Activated T-helper 2 cell treated with anti-CD3 and anti-CD28 coated beads, Interferon-gamma antibody, Interleukin-2, Interleukin-4, amounts not matched to agents 10 μg/mL and 5 μg/mL and 100 μg/mL, durations not matched to agents 14 hours and 24 hours and 36 hours (primary cell): Measurements from ENCODE around the gene SEMA3D. TPM values are rescaled to one million over a fixed set of nuclear protein-coding genes. Genes with fewer than 3 reads are reported as not detected.

Experiments
- DNase-seq: peaks from one replicate; pipeline ENCODE4 v3.0.0; 2021; ENCODE audit warnings: low spot score
- H3K27ac Mint-ChIP-seq: one replicate; pipeline ENCODE4 v1.8.0; 2021; ENCODE audit warnings: mixed read lengths
- H3K27me3 Mint-ChIP-seq: one replicate; pipeline ENCODE4 v1.8.0; 2021; ENCODE audit warnings: low read depth, mixed read lengths
- H3K36me3 Mint-ChIP-seq: one replicate; pipeline ENCODE4 v1.8.0; 2021; ENCODE audit warnings: low read depth, mixed read lengths
- H3K4me1 Mint-ChIP-seq: one replicate; pipeline ENCODE4 v1.8.0; 2021; ENCODE audit warnings: low read depth, mixed read lengths
- H3K4me3 Mint-ChIP-seq: one replicate; pipeline ENCODE4 v1.8.0; 2021; ENCODE audit warnings: low read depth, mild to moderate bottlenecking, moderate library complexity, mixed read lengths
- H3K9me3 Mint-ChIP-seq: one replicate; pipeline ENCODE4 v1.8.0; 2021; ENCODE audit warnings: mixed read lengths
- intact Hi-C: fragments of 100-400 bp; cut with micrococcal nuclease; formaldehyde crosslinking; loops from one replicate; pipeline ENCODE4 v1.15.1; 2023
- total RNA-seq: library from RNA; stranded (reverse); gene quantifications from 2 replicates; pipeline ENCODE4 v1.2.3, GENCODE V29; 2022

Gene SEMA3D
- total RNA-seq: 0.09 and 0.11 TPM in 2 replicates

- no peaks in the 10 kb centered on the region for H3K9me3 Mint-ChIP-seq
Measured at GRCh38 chr7:85186521-85187241, at the start of gene SEMA3D. Gene SEMA3D, minus strand, starts transcription at chr7:85187056. Its CDS starts 65,165 bp downstream, at chr7:85121891.

GRCh38 chr7:85234730-85235129 lies 47.9 kb upstream of the SEMA3D start:
- Mint-ChIP-seq H3K9me3 (peaks cover 4% of the 10 kb centered on the region), H3K36me3 (no peaks in the 10 kb centered on the region), H3K4me1 (no peaks in the 10 kb centered on the region), H3K27me3 (no peaks in the 10 kb centered on the region), H3K4me3 (no peak overlapping the region), H3K27ac (no peak overlapping the region)
- intact Hi-C loops: no loop called here
- DNase-seq: no peak

More at GRCh38 chr7:85186521-85187241, at the start of gene SEMA3D:
- H3K4me1 Mint-ChIP-seq: peaks cover 7% of the 10 kb centered on the region
- peak within 1 kb of the TSS; percentile 26 for H3K4me3 Mint-ChIP-seq
- no peak for DNase-seq
- H3K36me3 Mint-ChIP-seq: no peaks in the 10 kb centered on the region
- H3K27me3 Mint-ChIP-seq: peaks cover 38% of the 10 kb centered on the region
- no peak within 1 kb of the TSS for H3K27ac Mint-ChIP-seq
- intact Hi-C loops: loop anchor here (2.0 to 10.0 kb wide), 2 partner anchors 142 to 368 kb away; no protein-coding TSS in a partner anchor

DNA sequence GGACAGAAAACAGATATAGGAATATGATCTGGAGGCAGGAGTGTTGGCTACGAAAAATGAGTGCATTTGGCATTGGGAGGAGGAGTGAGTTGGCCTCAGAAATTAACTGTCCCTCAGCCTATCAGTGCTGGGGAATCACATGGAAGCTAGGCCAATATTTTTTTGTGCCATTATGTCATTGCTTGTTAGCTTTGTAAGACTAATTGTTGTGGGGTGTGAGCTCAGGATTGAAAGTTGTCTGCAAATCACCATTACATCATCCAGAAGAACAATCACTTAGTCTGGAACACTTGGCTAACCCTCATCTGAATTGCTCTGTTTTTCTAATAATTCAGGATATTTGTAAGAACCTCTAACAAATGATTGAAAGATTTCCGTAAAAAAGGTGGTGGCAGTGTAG lies 45.2 kb upstream of the SEMA3D start:
- Mint-ChIP-seq H3K27ac (no peak overlapping the region), H3K27me3 (no peaks in the 10 kb centered on the region), H3K4me1 (no peaks in the 10 kb centered on the region), H3K4me3 (no peak overlapping the region), H3K36me3 (no peaks in the 10 kb centered on the region), H3K9me3 (peaks cover 4% of the 10 kb centered on the region)
- DNase-seq: no peak
- intact Hi-C loops: no loop called here

- no peaks in the 10 kb centered on the region for H3K36me3 Mint-ChIP-seq
Measured at GRCh38 chr7:85230623-85231022, 43.8 kb upstream of the SEMA3D start.

GRCh38 chr7:85229544-85229943 lies 42.7 kb upstream of the SEMA3D start:
- peaks cover 4% of the 10 kb centered on the region for H3K9me3 Mint-ChIP-seq
- H3K27me3 Mint-ChIP-seq: no peaks in the 10 kb centered on the region
- DNase-seq: no peak
- no peaks in the 10 kb centered on the region for H3K4me1 Mint-ChIP-seq
- H3K36me3 Mint-ChIP-seq: no peaks in the 10 kb centered on the region
- H3K4me3 Mint-ChIP-seq: no peak overlapping the region
- intact Hi-C loops: no loop called here
- no peak overlapping the region for H3K27ac Mint-ChIP-seq

More at GRCh38 chr7:85230623-85231022, 43.8 kb upstream of the SEMA3D start:
- Mint-ChIP-seq H3K9me3 (peaks cover 4% of the 10 kb centered on the region), H3K27ac (no peak overlapping the region), H3K4me1 (no peaks in the 10 kb centered on the region), H3K27me3 (no peaks in the 10 kb centered on the region), H3K4me3 (no peak overlapping the region)
- intact Hi-C loops: no loop called here
- no peak for DNase-seq

DNA sequence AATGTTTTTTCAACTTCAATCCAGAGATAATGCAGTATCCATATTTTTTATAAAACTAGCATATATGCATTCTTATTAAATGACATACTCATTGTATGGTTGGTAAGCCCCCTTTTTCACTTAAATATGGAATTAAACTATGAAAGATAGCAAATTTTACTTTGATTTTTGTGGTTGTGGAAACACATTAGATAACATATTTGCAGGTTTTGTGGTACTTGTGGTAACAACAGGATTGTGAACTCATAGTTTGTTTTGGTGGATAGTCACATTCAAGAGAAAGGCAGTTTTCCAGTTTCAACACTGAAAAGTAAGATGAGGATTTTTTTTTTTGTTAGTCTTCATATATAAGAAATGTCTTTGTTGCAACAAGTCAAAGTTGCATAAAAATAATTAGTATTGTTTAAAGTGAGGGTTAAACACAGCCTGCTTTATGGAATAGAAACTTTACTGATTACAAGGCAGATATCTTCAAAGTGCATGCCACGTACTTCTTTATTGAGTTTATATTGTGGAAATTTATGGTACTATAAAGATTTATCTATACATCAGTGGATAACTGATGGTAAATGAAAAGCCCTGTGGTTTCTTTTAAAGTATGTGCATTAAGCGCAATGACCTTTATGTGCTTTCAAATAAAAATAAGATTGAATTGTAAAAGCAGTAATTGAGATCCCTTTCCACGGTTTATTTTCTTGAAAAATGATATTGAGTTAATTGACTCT lies 39.7 kb upstream of the SEMA3D start:
- H3K27ac Mint-ChIP-seq: no peak overlapping the region
- H3K9me3 Mint-ChIP-seq: no peaks in the 10 kb centered on the region
- no peaks in the 10 kb centered on the region for H3K36me3 Mint-ChIP-seq
- H3K27me3 Mint-ChIP-seq: no peaks in the 10 kb centered on the region
- H3K4me1 Mint-ChIP-seq: no peaks in the 10 kb centered on the region
- no peak overlapping the region for H3K4me3 Mint-ChIP-seq
- intact Hi-C loops: no loop called here
- DNase-seq: no peak

- DNase-seq: no peak
- Mint-ChIP-seq H3K27me3 (no peaks in the 10 kb centered on the region), H3K9me3 (no peaks in the 10 kb centered on the region), H3K36me3 (no peaks in the 10 kb centered on the region), H3K27ac (no peak overlapping the region), H3K4me1 (no peaks in the 10 kb centered on the region), H3K4me3 (no peak overlapping the region)
- intact Hi-C loops: no loop called here
Measured at GRCh38 chr7:85224171-85224570, 37.3 kb upstream of the SEMA3D start.

DNA sequence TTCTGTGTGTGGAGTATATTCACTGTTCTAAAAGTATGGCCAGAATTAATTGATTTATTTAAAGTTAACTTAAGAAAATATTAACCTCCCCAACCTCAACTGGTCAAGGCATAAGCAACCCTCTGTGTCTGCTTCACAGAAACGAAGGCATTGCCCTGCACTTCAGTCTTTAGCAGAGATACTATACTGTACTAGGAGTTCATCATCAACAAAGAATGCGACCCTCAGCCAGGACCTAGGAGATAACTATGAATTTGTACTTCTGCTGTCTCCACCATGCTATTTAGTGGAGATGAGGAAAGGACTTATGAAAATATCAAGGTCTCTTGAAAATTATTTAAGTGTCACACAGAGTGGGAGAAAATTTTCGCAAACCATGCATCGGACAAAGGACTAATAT lies 35.7 kb upstream of the SEMA3D start:
- Mint-ChIP-seq H3K27me3 (no peaks in the 10 kb centered on the region), H3K4me1 (no peaks in the 10 kb centered on the region), H3K9me3 (no peaks in the 10 kb centered on the region), H3K36me3 (no peaks in the 10 kb centered on the region), H3K27ac (no peak overlapping the region), H3K4me3 (no peak overlapping the region)
- DNase-seq: no peak
- intact Hi-C loops: no loop called here

- no peaks in the 10 kb centered on the region for H3K27me3 Mint-ChIP-seq
- H3K4me3 Mint-ChIP-seq: no peak overlapping the region
- intact Hi-C loops: no loop called here
Measured at GRCh38 chr7:85221796-85222195, 34.9 kb upstream of the SEMA3D start.

GRCh38 chr7:85220651-85221050 lies 33.8 kb upstream of the SEMA3D start:
- H3K9me3 Mint-ChIP-seq: no peaks in the 10 kb centered on the region
- H3K4me1 Mint-ChIP-seq: no peaks in the 10 kb centered on the region
- no peak overlapping the region for H3K27ac Mint-ChIP-seq
- H3K4me3 Mint-ChIP-seq: no peak overlapping the region
- intact Hi-C loops: no loop called here
- DNase-seq: no peak
- H3K27me3 Mint-ChIP-seq: no peaks in the 10 kb centered on the region
- H3K36me3 Mint-ChIP-seq: no peaks in the 10 kb centered on the region

More at GRCh38 chr7:85221796-85222195, 34.9 kb upstream of the SEMA3D start:
- Mint-ChIP-seq H3K9me3 (no peaks in the 10 kb centered on the region), H3K27ac (no peak overlapping the region), H3K36me3 (no peaks in the 10 kb centered on the region), H3K4me1 (no peaks in the 10 kb centered on the region)
- DNase-seq: no peak

DNA sequence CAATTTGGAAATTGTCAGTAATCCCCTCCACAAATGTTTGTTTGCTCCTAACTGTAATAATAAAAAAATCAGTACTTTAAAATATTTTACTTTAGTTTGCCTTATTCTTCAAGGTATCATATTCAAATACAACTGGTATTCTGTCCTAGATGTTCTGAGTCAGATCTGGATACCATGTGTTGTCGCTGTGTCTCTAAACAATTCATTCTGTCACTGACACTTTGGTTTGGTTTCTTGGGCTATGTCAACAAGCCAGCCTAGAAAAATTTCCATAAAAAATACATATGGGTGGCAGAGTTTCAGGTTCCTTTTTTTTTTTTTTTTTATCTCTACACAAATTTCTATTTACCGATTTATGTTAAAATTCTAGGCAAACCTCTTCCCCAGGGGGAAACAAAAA lies 33.2 kb upstream of the SEMA3D start:
- Mint-ChIP-seq H3K4me3 (no peak overlapping the region), H3K27me3 (no peaks in the 10 kb centered on the region), H3K9me3 (no peaks in the 10 kb centered on the region), H3K4me1 (no peaks in the 10 kb centered on the region), H3K36me3 (no peaks in the 10 kb centered on the region), H3K27ac (no peak overlapping the region)
- no peak for DNase-seq
- intact Hi-C loops: no loop called here

GRCh38 chr7:85217085-85217484 lies 30.2 kb upstream of the SEMA3D start:
- no peaks in the 10 kb centered on the region for H3K4me1 Mint-ChIP-seq
- no peak for DNase-seq
- no peak overlapping the region for H3K4me3 Mint-ChIP-seq
- intact Hi-C loops: no loop called here
- H3K27me3 Mint-ChIP-seq: no peaks in the 10 kb centered on the region
- H3K9me3 Mint-ChIP-seq: no peaks in the 10 kb centered on the region
- no peak overlapping the region for H3K27ac Mint-ChIP-seq
- no peaks in the 10 kb centered on the region for H3K36me3 Mint-ChIP-seq

DNA sequence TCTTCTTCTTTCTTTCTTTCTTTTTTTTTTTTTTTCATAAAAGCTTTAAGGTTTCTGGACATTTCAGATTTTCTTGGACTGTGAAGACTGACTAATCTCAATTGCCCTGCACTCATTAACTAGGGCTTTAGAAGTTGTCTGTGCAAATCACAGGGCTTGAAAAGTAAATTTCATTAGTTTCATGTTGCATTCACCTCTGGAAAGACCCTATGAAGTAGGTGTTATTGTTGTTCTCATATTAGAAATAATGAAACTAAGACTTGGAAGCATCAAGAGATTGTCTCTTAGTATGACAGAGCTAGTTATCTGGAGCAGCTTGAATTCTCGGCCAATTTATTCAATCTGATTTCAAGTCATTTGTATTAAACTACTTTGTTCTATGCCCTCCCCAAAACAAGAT lies 28.2 kb upstream of the SEMA3D start:
- H3K4me1 Mint-ChIP-seq: no peaks in the 10 kb centered on the region
- no peak for DNase-seq
- H3K27me3 Mint-ChIP-seq: no peaks in the 10 kb centered on the region
- H3K4me3 Mint-ChIP-seq: no peak overlapping the region
- no peaks in the 10 kb centered on the region for H3K9me3 Mint-ChIP-seq
- no peaks in the 10 kb centered on the region for H3K36me3 Mint-ChIP-seq
- intact Hi-C loops: no loop called here
- no peak overlapping the region for H3K27ac Mint-ChIP-seq
